BJ (cell line): ENCODE results near the gene ZHX3. TPM values are rescaled to one million over a fixed set of nuclear protein-coding genes. Genes with fewer than 3 reads are reported as not detected.

Experiments used
- CTCF ChIA-PET: fragments of 350-600 bp; formaldehyde crosslinking; extraction: SDS; loops from one replicate; lab custom pipeline; 2021; ENCODE audit warnings: antibody characterized with exemption, inconsistent platforms; lab: Yijun Ruan, JAX
- POLR2A ChIA-PET: fragments of 300-600 bp; sonication (Branson Sonifier 250); formaldehyde crosslinking; extraction: SDS; loops from one replicate; lab custom pipeline; 2021; ENCODE audit warnings: antibody characterized with exemption; lab: Charles Lee
- DNase-seq: peaks from one replicate; pipeline ENCODE4 v3.0.0-alpha.2; 2011; ENCODE audit warnings: low read depth
- H3K27me3 ChIP-seq: 2 replicates; pipeline ENCODE4 v1.6.0; 2011; ENCODE audit warnings: low read length; ENCODE audit not compliant: control insufficient read depth, insufficient read depth
- H3K36me3 ChIP-seq: 2 replicates; pipeline ENCODE4 v1.5.1; 2011; ENCODE audit warnings: low read length; ENCODE audit not compliant: control insufficient read depth, insufficient read depth
- H3K4me3 ChIP-seq: 2 replicates; pipeline ENCODE4 v1.5.1; 2011; ENCODE audit warnings: low read depth, mild to moderate bottlenecking, control low read depth, low read length
- polyA plus RNA-seq: library from polyadenylated mRNA; depleted of rRNA; stranded (reverse); fragments of >200 nt; gene quantifications from 2 replicates; pipeline ENCODE4 v1.2.3, GENCODE V29; 2011
- TF ChIP-seq, protein P1 (sequence below): IDR thresholded peaks from 2 replicates; pipeline ENCODE4 v1.5.1; 2011; ENCODE audit warnings: low read depth, mild to moderate bottlenecking, control low read depth, inconsistent platforms, low read length, moderate library complexity; ENCODE audit not compliant: insufficient read depth

The ZHX3 gene
- polyA plus RNA-seq, 1 experiment, result 23.9 TPM

DNA sequence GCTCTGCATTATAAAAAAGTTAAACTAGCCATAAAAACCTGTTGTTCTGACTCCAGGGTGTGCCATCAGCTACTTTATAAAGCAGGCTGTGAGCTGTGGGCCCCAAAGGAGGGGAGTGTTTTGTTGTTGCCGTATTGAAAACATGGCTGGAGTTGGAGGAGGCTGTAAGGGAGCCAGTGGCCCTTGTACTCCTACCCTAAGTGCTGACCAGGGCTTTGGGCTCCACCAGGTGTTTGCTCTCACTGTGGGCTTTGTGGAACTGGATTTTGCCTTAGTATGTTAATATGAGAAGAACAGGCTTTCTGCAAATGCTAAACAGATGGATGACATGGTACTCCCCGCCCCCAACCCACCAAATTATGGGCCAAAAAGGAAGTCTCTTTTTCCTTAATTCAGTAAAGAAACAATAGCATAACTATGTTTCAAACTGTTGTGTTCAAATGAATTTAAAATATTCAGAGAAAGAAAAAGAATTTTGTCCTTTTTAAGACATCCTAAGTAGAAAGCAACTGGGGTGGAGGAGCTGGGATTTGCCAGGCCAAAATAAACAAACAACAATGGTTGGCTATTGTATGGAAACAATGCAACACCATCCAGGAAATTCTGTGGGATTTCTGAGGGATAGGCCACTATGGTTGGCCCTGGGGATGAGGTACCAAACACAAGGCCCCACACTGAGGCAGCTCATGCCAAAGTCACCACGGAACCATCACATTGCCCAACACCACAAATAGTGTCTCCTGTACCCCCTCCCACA lies 116.9 kb downstream of the ZHX3 start:
- Histone ChIP-seq H3K36me3 (peaks cover 12% of the 10 kb centered on the region), H3K27me3 (no peaks in the 10 kb centered on the region), H3K4me3 (no peak overlapping the region)
- ChIA-PET CTCF (interaction anchor here (0.8 to 1.3 kb wide), 3 partner anchors 12 to 140 kb away, joined by 3 to 4 read pairs (median 4); partner anchors contain the start of gene LPIN3), POLR2A (no interaction called here)
- TF ChIP-seq, protein P1, sequence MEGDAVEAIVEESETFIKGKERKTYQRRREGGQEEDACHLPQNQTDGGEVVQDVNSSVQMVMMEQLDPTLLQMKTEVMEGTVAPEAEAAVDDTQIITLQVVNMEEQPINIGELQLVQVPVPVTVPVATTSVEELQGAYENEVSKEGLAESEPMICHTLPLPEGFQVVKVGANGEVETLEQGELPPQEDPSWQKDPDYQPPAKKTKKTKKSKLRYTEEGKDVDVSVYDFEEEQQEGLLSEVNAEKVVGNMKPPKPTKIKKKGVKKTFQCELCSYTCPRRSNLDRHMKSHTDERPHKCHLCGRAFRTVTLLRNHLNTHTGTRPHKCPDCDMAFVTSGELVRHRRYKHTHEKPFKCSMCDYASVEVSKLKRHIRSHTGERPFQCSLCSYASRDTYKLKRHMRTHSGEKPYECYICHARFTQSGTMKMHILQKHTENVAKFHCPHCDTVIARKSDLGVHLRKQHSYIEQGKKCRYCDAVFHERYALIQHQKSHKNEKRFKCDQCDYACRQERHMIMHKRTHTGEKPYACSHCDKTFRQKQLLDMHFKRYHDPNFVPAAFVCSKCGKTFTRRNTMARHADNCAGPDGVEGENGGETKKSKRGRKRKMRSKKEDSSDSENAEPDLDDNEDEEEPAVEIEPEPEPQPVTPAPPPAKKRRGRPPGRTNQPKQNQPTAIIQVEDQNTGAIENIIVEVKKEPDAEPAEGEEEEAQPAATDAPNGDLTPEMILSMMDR, result no peak
- no peak for DNase-seq

DNA sequence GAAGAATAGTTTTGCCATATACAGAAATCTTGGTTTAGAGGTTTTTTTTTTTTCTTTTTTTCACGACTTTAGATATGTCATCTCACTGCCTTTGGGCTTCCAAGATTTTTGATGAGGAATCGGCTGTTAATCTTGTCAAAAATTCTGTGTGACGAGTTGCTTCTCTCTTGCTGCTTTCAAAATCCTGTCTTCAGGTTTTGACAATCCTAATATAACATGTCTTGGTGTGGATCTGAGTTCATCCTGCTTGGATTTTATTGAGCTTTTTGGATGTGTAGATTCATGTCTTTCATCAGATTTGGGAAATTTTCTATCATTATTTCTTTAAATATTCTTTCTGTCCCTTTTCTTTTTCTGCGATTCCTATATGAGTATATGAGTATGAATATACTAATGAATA lies 119.1 kb downstream of the ZHX3 start:
- no peaks in the 10 kb centered on the region for H3K27me3 ChIP-seq
- no peak for DNase-seq
- H3K4me3 ChIP-seq, result no peak overlapping the region
- CTCF ChIA-PET, result interaction anchor here (1.5 kb wide), 1 partner anchor 11 kb away, joined by 3 read pairs; no protein-coding TSS in a partner anchor
- TF ChIP-seq, protein P1, result no peak
- POLR2A ChIA-PET, result no interaction called here
- H3K36me3 ChIP-seq, result peaks cover 4% of the 10 kb centered on the region

DNA sequence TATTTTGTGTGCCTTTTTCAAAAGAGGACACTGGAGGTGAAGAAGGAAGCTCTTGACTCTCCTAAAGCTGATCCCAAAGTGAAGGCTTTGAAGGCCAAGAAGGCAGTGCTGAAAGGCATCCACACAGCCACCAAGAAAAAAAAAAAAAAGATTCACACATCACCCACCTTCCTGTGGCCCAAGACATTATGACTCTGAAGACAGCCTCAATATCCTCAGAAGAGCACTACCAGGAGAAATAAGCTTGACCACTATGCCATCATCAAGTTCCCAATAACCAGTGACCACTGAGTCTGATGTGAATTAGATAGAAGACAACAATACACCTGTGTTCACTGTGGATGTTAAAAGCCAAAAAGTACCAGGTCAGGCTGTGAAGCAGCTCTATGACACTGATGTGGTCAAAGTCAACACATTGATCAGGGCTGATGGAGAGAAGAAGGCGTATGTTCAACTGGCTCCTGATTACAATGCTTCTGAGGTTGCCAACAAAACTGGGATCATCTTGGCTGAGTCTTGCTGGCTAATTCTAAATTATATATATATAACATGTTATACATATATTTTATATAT lies 120.8 kb downstream of the ZHX3 start:
- Histone ChIP-seq H3K4me3 (no peak overlapping the region), H3K27me3 (no peaks in the 10 kb centered on the region), H3K36me3 (peaks cover 7% of the 10 kb centered on the region)
- TF ChIP-seq, protein P1, result no peak
- ChIA-PET CTCF (no interaction called here), POLR2A (interaction anchor here (0.6 kb wide), 1 partner anchor 26 kb away, joined by 7 read pairs; no protein-coding TSS in a partner anchor)
- DNase-seq, result no peak

DNA sequence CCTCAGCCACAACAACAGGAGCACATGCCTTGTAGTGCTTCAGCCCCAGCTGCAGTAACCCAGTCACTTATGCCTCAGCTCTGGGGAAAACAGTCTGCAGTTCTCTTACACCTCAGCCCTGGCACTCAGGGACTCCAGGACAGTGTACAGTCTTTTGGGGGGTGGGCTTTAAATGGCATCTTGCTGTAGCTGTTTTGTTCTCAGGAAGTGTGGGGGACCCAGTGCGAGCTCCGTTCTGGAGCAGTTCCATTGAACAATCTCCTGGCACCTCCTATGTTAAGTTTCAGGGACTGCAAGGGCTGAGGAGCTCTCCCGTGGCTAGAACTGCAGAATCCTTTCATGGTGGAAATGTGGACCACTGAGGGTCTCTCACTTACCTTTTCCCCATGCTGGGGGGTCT lies 125.0 kb downstream of the ZHX3 start:
- ChIA-PET POLR2A (no interaction called here), CTCF (interaction anchor here (1.7 kb wide), 1 partner anchor 22 kb away, joined by 4 read pairs; no protein-coding TSS in a partner anchor)
- no peak for DNase-seq
- Histone ChIP-seq H3K4me3 (no peak overlapping the region), H3K36me3 (peaks cover 7% of the 10 kb centered on the region), H3K27me3 (no peaks in the 10 kb centered on the region)
- TF ChIP-seq, protein P1, result no peak
